ENCODE data around the gene DOCK6. TPM values are rescaled to one million over a fixed set of nuclear protein-coding genes. Genes with fewer than 3 reads are reported as not detected.

DOCK6 gene
- total RNA-seq, 1 experiment from 2014 or later, result 19.4 TPM

DNA sequence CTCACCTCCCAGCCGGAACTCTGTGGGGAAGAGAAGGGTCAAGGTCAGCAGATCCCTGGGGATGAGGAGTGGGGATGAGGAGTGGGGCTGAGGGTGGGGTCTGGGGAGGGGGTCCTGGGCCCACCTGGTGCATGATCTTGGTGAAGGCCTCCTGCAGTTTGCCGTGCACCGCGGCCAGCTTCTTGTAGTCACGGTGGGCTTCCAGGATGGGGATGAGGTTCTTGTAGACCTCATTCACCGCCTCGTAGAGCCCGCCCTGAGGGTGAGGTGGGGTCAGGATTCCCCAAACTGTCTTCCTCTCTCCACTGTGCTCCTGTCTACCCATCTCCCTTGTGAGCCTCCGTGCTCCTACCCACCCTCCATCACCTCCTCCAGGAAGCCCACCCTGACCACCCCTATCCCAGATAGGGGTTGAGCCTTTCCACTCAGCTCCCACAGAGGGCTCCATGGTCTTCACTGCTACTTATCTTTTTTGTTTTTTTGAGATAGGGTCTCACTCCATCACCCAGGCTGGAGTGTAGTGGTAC, 58.2 kb downstream of the DOCK6 start:
- H3K36me3 ChIP-seq (ENCODE audit: control insufficient read depth, insufficient read depth, low read length), result no peaks in the 10 kb centered on the region
- H3K27me3 ChIP-seq (ENCODE audit: control insufficient read depth, insufficient read depth, low read length), result no peaks in the 10 kb centered on the region
- CTCF ChIA-PET, result no interaction called here
- no peak for DNase-seq (ENCODE audit: low read depth, low spot score)
- no peak overlapping the region for H3K4me3 ChIP-seq (ENCODE audit: low read depth in 2 of 2, low read length in 2 of 2)
- intact Hi-C loops (cut with micrococcal nuclease; ENCODE audit: unreplicated experiment), result loop anchor here (5.0 kb wide), 1 partner anchor 67 kb away; no protein-coding TSS in a partner anchor
- no peak for ATAC-seq
- POLR2A ChIA-PET, result interaction anchor here (0.6 kb wide), 1 partner anchor 103 kb away, joined by 15 read pairs; no protein-coding TSS in a partner anchor
- no peaks in the 10 kb centered on the region for H3K9me3 ChIP-seq (ENCODE audit: control insufficient read depth, insufficient read depth, low read depth, low read length)
- no TSS peak for BruUV-seq (replicated peaks)
- peaks cover 6% of the 10 kb centered on the region; the same call in 1 of the 2 replicates for H3K4me1 ChIP-seq (ENCODE audit: control insufficient read depth, insufficient read depth, low read length)
- in situ Hi-C loops (cut with HindIII; ENCODE audit: low pct_unique_long_range_greater_than_20kb, low sequenced_read_pairs), result no loop called here
- TF ChIP-seq, protein P1, sequence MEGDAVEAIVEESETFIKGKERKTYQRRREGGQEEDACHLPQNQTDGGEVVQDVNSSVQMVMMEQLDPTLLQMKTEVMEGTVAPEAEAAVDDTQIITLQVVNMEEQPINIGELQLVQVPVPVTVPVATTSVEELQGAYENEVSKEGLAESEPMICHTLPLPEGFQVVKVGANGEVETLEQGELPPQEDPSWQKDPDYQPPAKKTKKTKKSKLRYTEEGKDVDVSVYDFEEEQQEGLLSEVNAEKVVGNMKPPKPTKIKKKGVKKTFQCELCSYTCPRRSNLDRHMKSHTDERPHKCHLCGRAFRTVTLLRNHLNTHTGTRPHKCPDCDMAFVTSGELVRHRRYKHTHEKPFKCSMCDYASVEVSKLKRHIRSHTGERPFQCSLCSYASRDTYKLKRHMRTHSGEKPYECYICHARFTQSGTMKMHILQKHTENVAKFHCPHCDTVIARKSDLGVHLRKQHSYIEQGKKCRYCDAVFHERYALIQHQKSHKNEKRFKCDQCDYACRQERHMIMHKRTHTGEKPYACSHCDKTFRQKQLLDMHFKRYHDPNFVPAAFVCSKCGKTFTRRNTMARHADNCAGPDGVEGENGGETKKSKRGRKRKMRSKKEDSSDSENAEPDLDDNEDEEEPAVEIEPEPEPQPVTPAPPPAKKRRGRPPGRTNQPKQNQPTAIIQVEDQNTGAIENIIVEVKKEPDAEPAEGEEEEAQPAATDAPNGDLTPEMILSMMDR (IDR thresholded peaks at IDR 0.05), result no peak; the same call in 1 of the 2 replicates
- no peak overlapping the region for H3K27ac ChIP-seq (ENCODE audit: low read length)

DNA sequence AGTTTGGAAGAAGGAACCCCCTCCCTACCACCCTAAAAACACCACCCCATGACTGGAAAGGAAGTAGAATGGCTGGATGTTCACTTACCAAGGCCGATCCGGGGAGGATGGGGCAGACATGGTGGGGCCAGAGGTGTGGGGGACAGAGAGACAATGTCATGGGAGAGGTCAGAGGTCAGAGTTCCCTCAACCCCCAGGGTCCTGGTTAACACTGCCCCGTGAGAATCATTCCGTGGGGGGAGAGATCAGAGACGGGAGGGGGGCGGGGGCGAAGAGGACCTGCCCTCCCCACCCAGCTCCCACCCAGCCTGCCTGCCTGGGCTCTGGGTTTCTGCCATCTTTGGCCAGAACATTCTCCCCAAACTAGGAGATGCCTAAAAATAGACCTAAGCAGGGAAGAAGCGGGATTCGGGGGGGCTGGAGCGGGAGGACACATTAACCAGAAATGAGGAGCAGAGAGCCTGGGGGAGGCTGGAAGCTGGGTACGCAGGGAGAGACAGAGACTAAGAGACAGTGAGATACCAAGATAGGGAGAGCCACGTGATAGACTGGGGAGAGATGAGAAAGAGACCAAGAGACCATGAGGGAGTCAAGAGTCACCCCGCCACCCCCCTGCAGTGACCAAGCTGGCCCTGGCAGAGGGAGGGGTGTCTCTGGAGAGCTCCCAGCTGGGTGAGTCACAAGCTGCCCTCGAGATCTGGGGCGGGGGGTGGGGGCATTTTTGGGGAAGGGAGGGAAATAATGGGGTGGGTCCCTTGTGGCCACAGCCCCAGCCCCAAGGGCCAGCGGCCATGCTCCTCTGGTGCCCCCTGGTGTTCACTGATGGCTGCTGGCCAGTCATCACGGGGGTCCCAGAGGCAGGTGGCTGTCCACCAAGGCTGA, 58.9 kb downstream of the DOCK6 start:
- Histone ChIP-seq H3K4me1 (ENCODE audit: control insufficient read depth, insufficient read depth, low read length) (peaks cover 13% of the 10 kb centered on the region), H3K27me3 (ENCODE audit: control insufficient read depth, insufficient read depth, low read length) (no peaks in the 10 kb centered on the region), H3K36me3 (ENCODE audit: control insufficient read depth, insufficient read depth, low read length) (no peaks in the 10 kb centered on the region), H3K9me3 (ENCODE audit: control insufficient read depth, insufficient read depth, low read depth, low read length) (no peaks in the 10 kb centered on the region), H3K4me3 (ENCODE audit: low read depth in 2 of 2, low read length in 2 of 2) (no peak overlapping the region), H3K27ac (ENCODE audit: low read length) (peak overlapping the region; percentile 66)
- no peak for TF ChIP-seq SIN3A (IDR thresholded peaks at IDR 0.05; ENCODE audit: borderline replicate concordance, insufficient read depth, low read depth, low read length)
- no peak for TF ChIP-seq POLR2AphosphoS5 (IDR thresholded peaks at IDR 0.05; ENCODE audit: low read depth, low read length)
- TF ChIP-seq, protein P1 (IDR thresholded peaks at IDR 0.05), result peak; percentile 85
- no peak for TF ChIP-seq TCF7L2 (IDR thresholded peaks at IDR 0.05; ENCODE audit: low read depth, low read length)
- no TSS peak for BruUV-seq (replicated peaks)
- CTCF ChIA-PET, result interaction anchor here (0.6 kb wide), 3 partner anchors 47 to 122 kb away, joined by 4 to 10 read pairs (median 5); no protein-coding TSS in a partner anchor
- intact Hi-C loops (cut with micrococcal nuclease; ENCODE audit: unreplicated experiment), result loop anchor here (5.0 kb wide), 1 partner anchor 66 kb away; no protein-coding TSS in a partner anchor
- no peak for DNase-seq (ENCODE audit: low read depth, low spot score)
- peak; percentile 76 for ATAC-seq
- POLR2A ChIA-PET, result interaction anchor here (0.6 to 0.7 kb wide), 2 partner anchors 103 to 175 kb away, joined by 9 to 15 read pairs; no protein-coding TSS in a partner anchor
- in situ Hi-C loops (cut with HindIII; ENCODE audit: low pct_unique_long_range_greater_than_20kb, low sequenced_read_pairs), result no loop called here

DNA sequence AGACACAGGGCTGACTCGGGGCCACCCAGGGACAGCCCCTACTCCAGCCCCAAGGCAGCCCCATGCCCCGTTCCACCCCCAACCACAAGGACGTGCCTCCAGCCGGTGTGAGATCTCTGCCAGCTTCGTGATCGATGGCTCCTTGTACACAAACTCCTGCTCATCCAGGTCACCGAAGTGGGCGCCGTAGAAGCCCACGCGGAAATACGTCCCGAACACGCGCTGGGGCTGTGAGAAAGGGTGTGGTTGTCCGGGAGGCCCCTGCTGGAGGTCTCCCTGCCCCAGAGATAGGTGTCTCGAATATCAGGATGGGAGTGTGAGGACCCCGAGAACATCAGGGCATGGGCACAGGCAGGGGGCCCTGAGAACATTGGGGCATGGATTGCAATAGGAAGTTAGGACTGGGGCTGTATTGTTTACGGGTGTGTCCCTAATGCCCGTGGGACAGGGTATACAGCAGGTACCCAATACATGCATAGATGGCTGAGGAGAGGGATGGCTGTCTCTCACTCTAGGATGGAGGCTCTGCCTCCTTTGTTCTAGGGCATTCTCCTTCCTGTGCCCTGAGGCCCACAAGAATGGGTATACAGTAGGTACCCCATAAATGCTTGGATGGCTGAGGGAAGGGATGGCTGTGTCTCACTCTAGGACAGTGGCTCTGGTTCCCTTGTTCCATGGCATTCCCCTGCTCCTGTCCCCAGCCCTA, 59.7 kb downstream of the DOCK6 start:
- CTCF ChIA-PET, result no interaction called here

More for the DNA sequence above, 59.7 kb downstream of the DOCK6 start:
- H3K4me1 ChIP-seq (ENCODE audit: control insufficient read depth, insufficient read depth, low read length), result peaks cover 19% of the 10 kb centered on the region
- H3K36me3 ChIP-seq (ENCODE audit: control insufficient read depth, insufficient read depth, low read length), result no peaks in the 10 kb centered on the region
- no peak for ATAC-seq
- intact Hi-C loops (cut with micrococcal nuclease; ENCODE audit: unreplicated experiment), result loop anchor here (5.0 kb wide), 1 partner anchor 65 kb away; no protein-coding TSS in a partner anchor
- no TSS peak for BruUV-seq (replicated peaks)
- no peaks in the 10 kb centered on the region for H3K9me3 ChIP-seq (ENCODE audit: control insufficient read depth, insufficient read depth, low read depth, low read length)
- H3K4me3 ChIP-seq (ENCODE audit: low read depth in 2 of 2, low read length in 2 of 2), result no peak overlapping the region
- H3K27me3 ChIP-seq (ENCODE audit: control insufficient read depth, insufficient read depth, low read length), result no peaks in the 10 kb centered on the region
- no peak for DNase-seq (ENCODE audit: low read depth, low spot score)
- POLR2A ChIA-PET, result no interaction called here
- peak overlapping the region; percentile 66 for H3K27ac ChIP-seq (ENCODE audit: low read length)
- in situ Hi-C loops (cut with HindIII; ENCODE audit: low pct_unique_long_range_greater_than_20kb, low sequenced_read_pairs), result no loop called here
- TF ChIP-seq SIN3A (IDR thresholded peaks at IDR 0.05; ENCODE audit: borderline replicate concordance, insufficient read depth, low read depth, low read length), result no peak
- TF ChIP-seq TCF7L2 (IDR thresholded peaks at IDR 0.05; ENCODE audit: low read depth, low read length), result no peak
- TF ChIP-seq, protein P1 (IDR thresholded peaks at IDR 0.05), result no peak
- TF ChIP-seq, protein P2, sequence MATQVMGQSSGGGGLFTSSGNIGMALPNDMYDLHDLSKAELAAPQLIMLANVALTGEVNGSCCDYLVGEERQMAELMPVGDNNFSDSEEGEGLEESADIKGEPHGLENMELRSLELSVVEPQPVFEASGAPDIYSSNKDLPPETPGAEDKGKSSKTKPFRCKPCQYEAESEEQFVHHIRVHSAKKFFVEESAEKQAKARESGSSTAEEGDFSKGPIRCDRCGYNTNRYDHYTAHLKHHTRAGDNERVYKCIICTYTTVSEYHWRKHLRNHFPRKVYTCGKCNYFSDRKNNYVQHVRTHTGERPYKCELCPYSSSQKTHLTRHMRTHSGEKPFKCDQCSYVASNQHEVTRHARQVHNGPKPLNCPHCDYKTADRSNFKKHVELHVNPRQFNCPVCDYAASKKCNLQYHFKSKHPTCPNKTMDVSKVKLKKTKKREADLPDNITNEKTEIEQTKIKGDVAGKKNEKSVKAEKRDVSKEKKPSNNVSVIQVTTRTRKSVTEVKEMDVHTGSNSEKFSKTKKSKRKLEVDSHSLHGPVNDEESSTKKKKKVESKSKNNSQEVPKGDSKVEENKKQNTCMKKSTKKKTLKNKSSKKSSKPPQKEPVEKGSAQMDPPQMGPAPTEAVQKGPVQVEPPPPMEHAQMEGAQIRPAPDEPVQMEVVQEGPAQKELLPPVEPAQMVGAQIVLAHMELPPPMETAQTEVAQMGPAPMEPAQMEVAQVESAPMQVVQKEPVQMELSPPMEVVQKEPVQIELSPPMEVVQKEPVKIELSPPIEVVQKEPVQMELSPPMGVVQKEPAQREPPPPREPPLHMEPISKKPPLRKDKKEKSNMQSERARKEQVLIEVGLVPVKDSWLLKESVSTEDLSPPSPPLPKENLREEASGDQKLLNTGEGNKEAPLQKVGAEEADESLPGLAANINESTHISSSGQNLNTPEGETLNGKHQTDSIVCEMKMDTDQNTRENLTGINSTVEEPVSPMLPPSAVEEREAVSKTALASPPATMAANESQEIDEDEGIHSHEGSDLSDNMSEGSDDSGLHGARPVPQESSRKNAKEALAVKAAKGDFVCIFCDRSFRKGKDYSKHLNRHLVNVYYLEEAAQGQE (IDR thresholded peaks at IDR 0.05; ENCODE audit: insufficient read depth in 1 of 2, low read depth in 2 of 2, low read length in 1 of 2), result no peak
- TF ChIP-seq POLR2AphosphoS5 (IDR thresholded peaks at IDR 0.05; ENCODE audit: low read depth, low read length), result no peak
